Astrocyte of the cerebellum (primary cell): ENCODE results near the gene PRPF8.

ENCODE experiments used
- DNase-seq: peaks from one replicate; pipeline ENCODE4 v3.0.0-alpha.2; 2011; ENCODE audit warnings: low read depth
- H3K4me3 ChIP-seq: 2 replicates; pipeline ENCODE4 v1.5.1; 2011; ENCODE audit warnings: mild to moderate bottlenecking, low read depth, low read length, moderate library complexity
- CTCF ChIP-seq: IDR thresholded peaks from 2 replicates; pipeline ENCODE4 v1.5.1; 2012; ENCODE audit warnings: low read length, low read depth, moderate library complexity, mild to moderate bottlenecking; ENCODE audit errors: missing control alignments
- in situ Hi-C: cut with HindIII; loops from 2 replicates; pipeline ENCODE4 v1.10.0; 2017; ENCODE audit warnings: low sequenced_read_pairs

Gene PRPF8

GRCh38 chr17:1638624-1639300 is 45.9 kb downstream of the PRPF8 start:
- TF ChIP-seq CTCF: no peak
- H3K4me3 ChIP-seq: no peak overlapping the region
- no peak for DNase-seq
- in situ Hi-C loops: no loop called here

- in situ Hi-C loops: no loop called here
- no peak overlapping the region for H3K4me3 ChIP-seq
- no peak for TF ChIP-seq CTCF
- DNase-seq: no peak
These were observed 46.5 kb downstream of the PRPF8 start for GRCh38 chr17:1638171-1638590.

GRCh38 chr17:1636732-1637285 is 47.9 kb downstream of the PRPF8 start:
- no peak for TF ChIP-seq CTCF
- no peak for DNase-seq
- H3K4me3 ChIP-seq: no peak overlapping the region
- in situ Hi-C loops: no loop called here

- in situ Hi-C loops: no loop called here
- TF ChIP-seq CTCF: no peak
- DNase-seq: no peak
- no peak overlapping the region for H3K4me3 ChIP-seq
These were observed 48.8 kb downstream of the PRPF8 start for GRCh38 chr17:1635675-1636465.

GRCh38 chr17:1634841-1635650 is 49.6 kb downstream of the PRPF8 start:
- TF ChIP-seq CTCF: no peak
- DNase-seq: no peak
- H3K4me3 ChIP-seq: no peak overlapping the region
- in situ Hi-C loops: no loop called here

- in situ Hi-C loops: no loop called here
- no peak overlapping the region for H3K4me3 ChIP-seq
- TF ChIP-seq CTCF: no peak
- DNase-seq: no peak
These were observed 54.0 kb downstream of the PRPF8 start for GRCh38 chr17:1630662-1631061.
